GM19351 (cell line): ENCODE measurements around the gene CSNK1D.

Experiments
- ATAC-seq: cut with Tn5 transposase; IDR thresholded peaks from one replicate; pipeline ENCODE4 v1.9.1; 2021; ENCODE audit warnings: mild to moderate bottlenecking, moderate library complexity; ENCODE audit not compliant: unreplicated experiment

The CSNK1D gene

DNA sequence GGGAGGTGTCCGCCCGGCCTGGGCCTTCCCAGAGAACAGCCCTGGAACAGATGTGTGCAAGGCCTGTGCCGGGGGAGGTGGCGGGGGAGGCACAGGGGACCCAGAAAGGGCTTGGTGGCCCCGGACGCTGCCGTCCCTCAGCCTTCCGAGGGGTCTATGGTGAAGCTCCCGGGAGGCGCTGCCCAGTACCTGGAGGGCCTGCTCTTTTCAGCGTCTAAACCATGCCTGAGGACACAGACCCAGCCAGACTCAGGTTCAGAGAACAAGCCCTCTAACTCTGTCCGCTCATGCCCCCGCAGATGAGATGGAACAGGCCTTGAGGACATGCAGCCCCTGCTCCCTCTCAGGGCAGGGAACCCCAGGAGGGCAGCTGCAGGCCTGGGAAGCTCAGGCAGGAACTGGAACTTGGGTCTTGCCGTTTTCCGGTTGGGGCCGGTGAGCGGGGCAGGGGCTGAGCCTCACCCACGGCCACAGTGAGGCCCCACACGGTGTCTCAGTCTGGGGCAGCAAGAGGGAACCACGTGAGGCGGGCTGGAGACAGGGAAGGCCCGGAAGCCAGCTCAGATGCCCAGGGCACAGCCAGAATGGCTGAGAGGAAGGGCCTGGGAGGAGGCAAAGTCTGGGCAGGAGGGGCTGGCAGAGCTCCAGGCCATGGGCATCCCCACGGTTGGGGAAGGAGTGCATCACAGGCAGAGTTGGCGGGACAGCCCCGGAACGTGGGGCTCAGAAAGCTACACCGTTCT is 32.1 kb downstream of the CSNK1D start:
- no peak for ATAC-seq

- ATAC-seq, result no peak
These were observed 32.9 kb downstream of the CSNK1D start for GRCh38 chr17:82240506-82241182.

DNA sequence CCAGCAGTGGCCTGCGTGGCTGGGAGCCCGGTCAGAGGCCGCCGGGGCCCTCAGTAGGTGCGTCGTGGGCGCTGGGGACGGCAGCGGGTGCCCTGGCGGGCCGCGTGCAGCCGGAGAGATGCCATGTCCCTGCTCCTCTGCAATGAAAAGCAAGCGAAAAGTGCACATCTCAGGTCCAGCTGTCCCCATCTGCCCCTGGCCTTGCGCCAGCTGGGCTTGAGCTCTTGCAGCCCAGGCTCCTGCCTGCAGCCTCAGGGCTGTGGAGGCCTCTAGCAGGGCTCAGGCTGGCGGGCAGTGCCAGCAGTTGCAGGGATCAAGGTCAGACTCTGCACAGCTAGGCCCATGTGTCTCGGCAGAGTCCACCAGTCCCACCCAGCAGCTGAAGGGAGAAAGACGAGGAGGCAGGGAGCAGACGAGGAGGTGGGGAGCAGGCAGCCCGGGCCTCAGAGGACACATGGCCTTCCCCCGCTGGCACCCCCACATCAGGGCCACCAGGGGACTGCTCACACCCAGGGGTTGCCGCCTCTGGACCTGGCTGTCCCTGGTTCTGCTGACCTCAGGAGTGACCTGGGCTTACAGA is 33.5 kb downstream of the CSNK1D start:
- ATAC-seq, result no peak

DNA sequence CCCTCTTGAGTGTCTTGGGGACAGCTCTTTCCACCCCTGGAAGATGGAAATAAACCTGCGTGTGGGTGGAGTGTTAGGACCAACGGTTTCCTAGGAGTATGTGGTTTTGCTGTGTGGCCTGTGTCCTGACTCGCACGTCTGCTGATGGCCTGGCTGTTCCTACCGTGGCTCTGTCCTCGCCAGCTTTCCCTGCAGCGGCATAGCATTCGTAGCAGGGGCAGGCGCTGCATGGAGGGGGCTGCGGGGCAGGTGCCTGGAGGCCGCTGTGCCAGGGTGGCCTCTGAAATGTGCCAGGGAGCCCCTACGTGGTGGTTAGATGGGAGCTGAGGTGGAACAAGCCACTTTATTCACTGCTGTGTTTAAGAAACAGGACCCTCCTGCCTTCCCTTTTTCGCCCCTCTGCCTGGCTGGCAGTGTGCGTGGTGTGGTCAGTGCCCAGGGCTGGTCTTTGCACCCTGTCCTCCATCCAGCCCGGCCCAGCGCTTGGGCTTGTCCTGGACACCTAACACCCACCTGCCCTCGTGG is 34.0 kb downstream of the CSNK1D start:
- ATAC-seq, result no peak

GRCh38 chr17:82238472-82239201 is 34.9 kb downstream of the CSNK1D start:
- ATAC-seq, result no peak

GRCh38 chr17:82237746-82238471 is 35.6 kb downstream of the CSNK1D start:
- no peak for ATAC-seq

GRCh38 chr17:82237083-82237745 is 36.3 kb downstream of the CSNK1D start:
- ATAC-seq, result no peak

- no peak for ATAC-seq
These were observed 37.1 kb downstream of the CSNK1D start for GRCh38 chr17:82236142-82236971.

- ATAC-seq, result no peak
These were observed 37.7 kb downstream of the CSNK1D start for GRCh38 chr17:82235775-82236141.

GRCh38 chr17:82235056-82235774 is 38.3 kb downstream of the CSNK1D start:
- ATAC-seq, result no peak

DNA sequence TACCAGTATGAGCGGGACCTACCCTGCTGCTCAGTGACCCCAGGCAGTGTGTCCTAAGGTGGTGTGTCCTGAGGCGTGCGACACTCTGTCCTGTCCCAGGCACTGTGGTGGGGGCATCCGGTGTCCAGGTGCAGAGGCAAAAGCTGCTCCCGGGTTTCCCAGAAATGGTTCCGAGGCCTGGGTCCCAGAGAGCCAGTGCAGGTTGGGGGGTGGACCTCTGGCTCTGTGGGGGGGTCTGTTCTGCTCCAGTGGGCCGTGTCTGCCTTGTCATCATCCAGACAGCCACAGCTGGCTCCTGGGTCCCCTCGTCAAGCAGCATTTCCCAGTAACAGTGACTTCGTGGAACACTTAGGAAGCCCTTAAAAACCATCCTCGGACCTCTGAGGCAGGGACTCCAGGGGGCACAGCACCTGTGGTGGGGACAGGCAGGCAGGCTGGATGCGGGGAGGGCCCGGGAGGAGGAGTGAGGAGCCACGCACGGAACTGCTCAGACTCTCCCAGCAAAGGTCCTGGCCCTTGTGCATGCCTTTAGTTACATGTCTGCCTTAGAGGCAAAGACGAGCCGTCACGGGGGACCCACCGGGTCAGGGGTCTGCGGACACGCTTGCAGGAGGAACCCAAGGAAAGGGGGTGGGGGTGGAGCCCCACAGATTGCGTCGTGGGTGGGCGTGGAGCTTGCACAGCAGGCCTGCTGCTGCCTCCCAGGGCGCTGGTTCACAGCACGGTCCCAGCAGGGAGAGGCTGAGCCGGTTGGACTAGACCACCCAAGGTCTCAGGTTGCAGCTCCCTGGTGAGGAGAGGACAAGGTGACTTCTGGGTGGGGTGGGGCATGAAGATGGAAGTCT is 39.1 kb downstream of the CSNK1D start:
- no peak for ATAC-seq

- ATAC-seq, result no peak
These were observed 40.4 kb downstream of the CSNK1D start for GRCh38 chr17:82232876-82233785.

DNA sequence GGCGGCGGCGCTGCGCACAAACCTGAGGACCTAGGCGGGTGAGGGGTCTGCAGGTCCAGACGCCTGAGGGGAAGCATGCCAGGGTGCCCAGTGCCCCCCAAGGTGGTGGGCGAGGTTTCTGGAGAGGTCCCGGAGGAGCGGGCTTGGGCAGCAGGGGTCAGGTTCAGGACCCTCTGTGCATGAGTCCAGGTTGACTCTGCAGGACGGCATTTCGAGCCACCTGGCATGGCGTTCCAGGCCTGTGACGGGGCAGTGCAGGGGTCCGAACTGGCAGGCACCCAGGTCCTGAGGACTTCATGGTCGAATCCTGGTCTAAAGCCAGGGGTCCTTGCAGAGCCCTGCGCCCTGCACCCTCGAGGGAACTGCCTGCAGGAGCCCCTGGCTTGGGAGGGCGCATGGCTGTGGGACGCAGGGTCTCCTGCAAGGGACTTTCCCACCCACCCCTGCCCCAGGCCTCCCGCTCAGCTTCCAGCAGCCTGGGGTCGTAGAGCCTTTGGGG is 41.1 kb downstream of the CSNK1D start:
- ATAC-seq, result no peak

- ATAC-seq, result no peak
These were observed 41.8 kb downstream of the CSNK1D start for GRCh38 chr17:82231562-82232321.

DNA sequence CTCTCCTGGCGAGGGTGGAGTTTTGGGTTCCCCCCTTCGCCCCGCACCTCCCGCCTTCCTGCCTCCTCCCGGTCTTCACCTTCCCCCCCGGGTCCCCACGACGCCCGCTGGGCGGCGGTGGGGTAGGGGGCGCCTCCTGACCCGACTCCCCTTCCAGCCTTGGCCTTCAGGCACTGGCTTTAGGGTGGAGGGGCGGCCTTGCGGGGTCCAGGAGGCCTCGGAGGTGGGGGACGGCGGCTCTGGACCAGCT is 42.3 kb downstream of the CSNK1D start:
- ATAC-seq, result peak; percentile 17
